GM19324 (cell line): ENCODE results near the gene ASIC2.

ENCODE experiments used
- ATAC-seq: cut with Tn5 transposase; IDR thresholded peaks from one replicate; pipeline ENCODE4 v1.9.1; 2021; ENCODE audit warnings: mild to moderate bottlenecking, moderate library complexity; ENCODE audit not compliant: unreplicated experiment, low FRiP score

ASIC2 gene

DNA sequence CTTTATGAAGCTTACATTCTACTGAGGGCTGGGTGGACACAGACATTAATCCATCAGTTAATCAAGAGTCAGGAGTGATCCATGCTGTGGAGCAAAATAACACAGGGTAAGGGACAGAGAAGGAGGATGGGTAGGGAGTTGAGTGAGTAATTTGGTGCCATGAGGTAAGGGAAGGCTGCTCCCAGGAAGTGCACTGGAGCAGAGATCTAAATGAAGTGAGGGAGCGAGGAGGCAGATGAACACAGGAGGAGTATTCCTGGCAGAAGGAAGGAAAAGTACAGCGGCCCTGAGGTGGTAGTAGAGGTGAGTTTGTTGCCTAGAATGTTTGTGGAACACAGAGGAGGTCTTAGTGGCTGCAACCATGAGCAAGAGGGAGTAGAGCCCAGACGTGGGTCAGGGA lies 34.8 kb downstream of the ASIC2 start:
- no peak for ATAC-seq

GRCh38 chr17:33245183-33245582 lies 47.9 kb downstream of the ASIC2 start:
- ATAC-seq, result no peak

DNA sequence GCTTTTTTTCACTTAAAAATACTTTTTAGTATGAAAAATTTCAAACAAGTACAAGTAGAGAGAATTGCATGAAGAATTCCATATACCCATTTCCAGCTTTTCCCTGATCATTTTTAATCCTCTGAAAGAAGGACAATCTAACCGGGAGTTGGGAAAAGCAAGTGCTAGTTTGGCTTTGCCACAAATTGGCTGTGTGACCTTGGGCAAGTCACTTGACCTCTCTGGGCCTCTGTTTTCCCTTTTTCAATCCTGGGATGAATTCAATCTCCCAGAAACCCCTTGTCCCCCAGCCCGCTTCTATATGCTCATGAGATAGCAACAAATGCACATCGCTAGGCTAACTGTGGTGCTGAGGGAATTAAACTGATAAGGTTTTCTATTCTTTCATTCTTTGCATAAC lies 49.4 kb downstream of the ASIC2 start:
- ATAC-seq, result no peak

DNA sequence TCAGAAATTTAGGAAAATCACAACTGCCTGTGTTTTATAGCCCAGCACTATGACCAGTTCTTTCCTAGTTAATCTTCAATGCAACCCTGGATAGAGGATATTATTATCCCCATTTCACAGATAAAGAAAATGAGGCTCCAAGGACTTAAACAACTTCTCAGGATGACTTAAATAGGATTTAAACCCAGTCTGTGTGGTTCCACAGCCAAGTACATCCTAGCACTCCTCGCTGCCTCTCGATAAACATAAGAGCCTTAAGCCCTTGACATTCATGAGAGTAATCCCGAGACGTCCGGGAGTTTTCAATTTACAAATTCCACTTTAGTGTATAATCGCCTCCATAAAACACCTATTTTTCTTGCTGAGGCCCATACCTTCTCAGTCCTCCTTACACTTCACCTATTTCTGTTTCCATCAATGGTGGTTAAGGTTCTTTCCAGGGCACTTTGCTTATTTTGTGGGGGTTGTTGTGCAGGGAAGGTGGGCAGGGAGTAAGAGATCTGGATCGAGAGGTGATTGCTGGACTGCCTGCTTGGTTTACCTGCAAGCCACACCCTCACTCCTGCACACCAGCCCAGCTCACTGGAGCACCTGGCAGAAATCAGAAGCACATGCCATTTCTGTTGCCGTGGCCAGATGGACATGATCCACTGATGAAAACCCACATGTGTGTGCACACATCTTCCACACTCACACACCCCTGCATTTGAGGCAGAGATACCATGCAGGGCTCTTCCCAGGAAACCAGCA lies 50.5 kb downstream of the ASIC2 start:
- ATAC-seq, result no peak

DNA sequence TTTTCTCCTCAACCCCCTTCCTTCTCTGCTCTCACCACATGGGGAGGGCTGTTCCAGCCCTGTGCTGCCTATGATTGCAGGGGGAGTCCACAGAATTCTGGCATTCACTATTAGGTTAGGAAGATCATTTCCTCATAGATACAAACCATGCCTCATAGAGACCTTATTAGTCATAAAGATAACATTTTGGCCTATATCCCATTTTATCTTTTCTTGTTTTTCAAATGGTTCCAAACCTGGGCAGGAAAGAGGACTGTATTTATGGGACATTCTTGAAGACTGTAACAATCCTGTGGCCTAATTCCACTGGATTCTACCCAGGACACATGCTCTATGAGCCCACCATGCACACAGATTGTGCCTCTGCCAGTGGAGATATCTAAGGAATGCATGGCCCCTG lies 51.7 kb downstream of the ASIC2 start:
- no peak for ATAC-seq

- ATAC-seq, result no peak
Observed at GRCh38 chr17:33240362-33240761, 52.7 kb downstream of the ASIC2 start.

DNA sequence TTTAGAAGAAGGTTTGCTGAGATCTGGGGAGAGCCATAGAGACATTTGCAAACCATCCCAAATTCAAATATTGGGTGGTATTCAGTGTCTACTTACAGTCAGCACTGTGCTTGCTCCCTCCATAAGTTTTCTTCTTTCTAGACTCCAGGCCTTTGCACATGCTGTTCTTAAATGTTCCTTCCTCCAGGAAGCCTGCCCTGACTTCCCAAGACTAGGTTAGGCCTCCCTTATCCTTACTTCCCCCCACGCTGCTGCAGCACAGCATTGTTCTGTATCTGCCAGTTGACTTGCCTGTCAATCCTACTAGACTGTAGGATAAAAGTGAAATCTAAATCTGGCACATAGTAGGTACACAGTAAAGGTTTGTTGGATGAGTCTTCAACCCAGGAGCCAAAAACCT lies 53.4 kb downstream of the ASIC2 start:
- ATAC-seq, result no peak

DNA sequence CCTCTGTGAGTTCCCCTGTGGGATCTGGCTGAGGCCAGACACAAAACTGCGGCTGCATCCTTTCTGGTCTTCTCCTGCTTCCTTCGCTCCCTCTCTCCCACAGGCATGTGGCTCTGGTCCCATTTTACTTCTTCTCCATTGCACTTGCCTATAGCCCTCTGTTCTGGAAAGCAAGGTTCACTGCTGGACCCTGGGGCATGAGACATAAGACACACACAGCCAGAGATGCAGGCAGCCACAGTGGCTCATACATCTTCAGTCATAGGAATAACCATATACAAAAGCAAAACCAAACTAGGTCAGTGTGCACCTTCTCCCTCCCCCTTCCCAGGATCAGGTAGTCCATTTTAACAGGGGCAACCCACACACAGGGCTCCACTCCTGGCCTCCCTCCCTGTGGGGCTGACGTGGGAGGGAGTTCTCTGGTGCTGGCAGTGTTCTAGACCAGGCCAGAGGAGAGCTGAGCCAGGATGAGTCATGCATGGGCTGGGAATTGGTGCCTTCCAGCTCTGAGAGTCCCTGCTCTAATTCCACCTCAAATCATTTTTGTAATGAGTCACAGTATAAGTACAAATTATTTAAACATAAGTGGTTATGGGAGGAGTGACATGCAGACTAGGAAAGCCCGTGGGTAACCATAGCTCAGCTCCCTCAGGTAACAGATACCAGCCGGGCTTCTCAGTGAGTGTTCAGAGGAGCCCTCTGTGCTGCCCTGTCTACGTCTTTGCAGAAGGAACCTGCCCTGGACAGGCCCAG lies 58.0 kb downstream of the ASIC2 start:
- no peak for ATAC-seq

GRCh38 chr17:33234233-33234632 lies 58.9 kb downstream of the ASIC2 start:
- no peak for ATAC-seq

DNA sequence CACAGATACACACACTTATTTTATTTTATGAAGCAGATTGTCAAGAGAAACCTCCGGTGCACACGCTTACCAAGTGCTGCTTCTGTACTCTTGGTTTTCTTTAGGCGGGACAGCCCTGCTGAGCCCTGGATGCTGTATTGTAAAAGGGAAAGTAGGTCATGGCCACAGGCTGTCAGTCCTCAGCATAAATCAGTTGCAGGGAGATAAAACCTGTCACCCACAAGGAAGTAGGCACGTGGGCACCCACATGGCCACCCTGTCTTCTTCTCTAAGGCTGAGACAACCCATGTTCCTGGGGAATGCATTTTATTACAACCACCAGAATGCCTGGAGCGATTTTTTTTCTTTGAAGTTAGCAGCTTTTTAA lies 59.3 kb downstream of the ASIC2 start:
- no peak for ATAC-seq

DNA sequence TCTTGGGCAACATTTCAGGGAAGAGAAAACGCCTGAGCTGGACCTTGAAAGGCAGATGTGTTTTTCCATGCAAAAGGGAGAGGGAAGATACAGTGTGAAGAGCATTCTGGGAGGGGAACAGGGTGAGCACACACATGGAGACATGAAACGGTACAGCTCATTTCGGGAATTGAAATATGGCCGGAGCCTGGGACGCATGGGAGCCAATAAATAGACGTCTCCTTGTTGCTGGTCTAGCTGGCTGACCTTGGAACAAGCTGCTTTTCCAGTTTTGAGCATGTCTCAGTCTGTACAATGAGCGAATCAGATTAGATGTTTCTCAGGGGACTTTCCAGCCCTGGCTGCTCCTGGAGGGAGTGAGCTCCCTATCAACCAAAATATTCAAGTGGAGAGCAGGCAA lies 63.6 kb downstream of the ASIC2 start:
- ATAC-seq, result no peak

DNA sequence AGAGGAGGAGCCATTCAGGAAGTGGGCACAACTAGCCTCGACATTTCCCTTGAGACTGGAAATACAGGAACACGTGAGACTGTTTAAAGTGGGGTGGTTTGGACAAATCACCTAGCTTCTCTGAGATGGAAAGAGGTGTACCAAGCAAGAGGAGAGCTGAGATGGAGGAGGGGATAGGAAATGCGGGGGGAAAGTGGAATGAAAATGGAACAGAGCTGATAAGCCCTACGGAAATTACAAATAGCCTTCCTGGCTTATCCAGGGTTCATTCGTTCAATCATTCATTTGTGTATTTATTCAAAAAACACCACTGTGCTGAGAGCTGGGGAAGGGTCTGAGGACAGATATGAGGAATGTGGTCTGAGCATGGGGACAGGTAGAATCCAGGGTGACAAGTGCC lies 64.1 kb downstream of the ASIC2 start:
- ATAC-seq, result no peak

GRCh38 chr17:33228548-33228947 lies 64.5 kb downstream of the ASIC2 start:
- ATAC-seq, result no peak

DNA sequence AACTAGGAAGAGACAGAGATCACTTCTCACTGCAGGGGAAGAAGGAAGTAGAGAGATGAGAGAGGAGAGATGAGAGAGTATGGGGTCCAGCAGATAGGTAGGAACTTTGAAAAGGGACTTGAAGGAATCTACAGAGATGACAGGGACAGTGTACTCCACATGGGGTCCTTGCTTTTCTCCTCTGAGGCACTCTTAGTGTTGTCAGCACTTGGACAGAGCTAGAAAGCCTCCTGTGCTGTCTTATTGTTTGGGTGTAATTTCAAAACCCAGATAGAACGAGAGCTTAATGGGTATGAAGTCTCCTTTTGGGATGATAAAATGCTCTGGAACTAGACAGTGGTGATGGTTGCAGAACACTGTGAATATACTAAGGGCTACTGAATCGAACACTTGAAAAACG lies 65.2 kb downstream of the ASIC2 start:
- no peak for ATAC-seq

DNA sequence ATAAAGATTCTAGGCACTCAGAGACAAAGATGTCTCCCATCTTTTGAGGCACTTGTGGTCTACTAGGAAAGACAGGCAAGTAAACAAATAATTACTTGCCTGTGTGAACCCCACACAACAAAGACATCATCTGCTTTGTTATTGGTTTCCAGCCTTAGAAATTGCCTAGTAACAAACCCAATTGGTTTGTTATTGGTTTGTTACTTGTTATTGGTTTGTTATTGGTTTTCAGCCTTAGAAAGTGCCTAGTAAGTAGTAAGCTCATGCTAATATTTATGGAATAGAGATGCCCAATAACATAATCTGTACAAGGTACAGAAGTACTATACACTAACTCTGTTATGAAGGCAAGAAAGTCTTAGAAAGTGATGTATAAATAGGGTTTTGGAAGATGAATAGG lies 67.1 kb downstream of the ASIC2 start:
- ATAC-seq, result no peak

DNA sequence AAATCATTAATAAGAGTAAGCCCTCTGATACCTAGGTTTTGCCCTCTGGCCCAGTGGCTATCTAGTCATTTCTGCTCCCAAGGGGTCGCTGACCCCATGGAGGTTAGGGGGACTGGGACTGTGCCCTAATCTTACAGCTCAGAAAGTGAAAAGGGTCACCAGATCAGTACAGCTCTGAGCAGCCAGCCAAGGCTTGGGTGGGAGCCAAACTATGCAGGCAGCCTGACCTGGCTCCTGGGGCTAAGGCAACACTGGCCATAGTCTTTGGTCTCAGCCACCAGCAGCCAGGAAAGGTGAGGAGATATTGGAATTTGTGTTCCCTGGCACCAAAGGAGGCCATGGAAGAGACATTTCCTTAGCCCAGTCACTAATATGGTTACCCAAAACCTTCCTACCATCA lies 67.6 kb downstream of the ASIC2 start:
- ATAC-seq, result no peak

GRCh38 chr17:33220036-33220435 lies 73.1 kb downstream of the ASIC2 start:
- ATAC-seq, result no peak

DNA sequence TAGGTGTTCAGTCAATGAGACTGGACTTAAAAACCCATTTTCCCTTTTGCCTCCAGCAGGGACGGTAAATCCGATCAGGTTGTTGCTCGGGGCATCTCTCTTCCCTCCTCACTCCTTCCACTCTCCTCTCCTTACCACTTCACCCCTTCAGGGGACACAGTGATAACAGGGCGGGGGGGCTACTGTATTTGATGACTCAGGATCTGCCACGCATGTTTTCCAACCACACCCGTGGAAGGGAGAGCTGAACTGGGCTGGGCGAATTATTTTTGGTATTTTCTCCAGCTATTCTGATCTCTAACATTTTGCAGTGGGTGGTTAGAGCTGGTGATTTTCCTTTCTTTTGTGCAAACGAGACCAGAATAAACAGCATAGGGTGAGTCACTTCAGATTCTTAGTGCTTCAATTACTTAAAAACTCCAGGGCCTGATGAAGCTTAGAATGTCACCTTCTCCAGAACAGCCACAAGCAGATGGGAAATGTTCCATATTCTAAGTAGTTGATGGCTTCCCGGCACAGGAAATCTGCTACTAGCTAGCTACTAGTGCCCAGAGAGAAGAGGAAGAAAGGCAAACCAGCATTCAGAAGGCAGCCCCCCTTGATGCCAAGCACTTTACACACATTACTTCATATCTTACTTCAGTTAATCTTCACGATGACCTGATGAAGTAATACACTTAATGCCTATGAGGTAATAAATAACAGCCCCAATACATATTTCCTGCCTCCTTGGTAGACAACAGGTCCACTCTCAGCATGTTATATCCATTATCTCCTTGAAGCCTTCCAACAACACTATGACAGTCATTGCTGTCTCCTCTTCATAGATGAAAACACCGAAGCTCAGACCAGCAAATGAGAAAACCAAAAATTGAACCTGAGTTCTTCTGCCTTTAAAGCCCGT lies 74.1 kb downstream of the ASIC2 start:
- no peak for ATAC-seq

DNA sequence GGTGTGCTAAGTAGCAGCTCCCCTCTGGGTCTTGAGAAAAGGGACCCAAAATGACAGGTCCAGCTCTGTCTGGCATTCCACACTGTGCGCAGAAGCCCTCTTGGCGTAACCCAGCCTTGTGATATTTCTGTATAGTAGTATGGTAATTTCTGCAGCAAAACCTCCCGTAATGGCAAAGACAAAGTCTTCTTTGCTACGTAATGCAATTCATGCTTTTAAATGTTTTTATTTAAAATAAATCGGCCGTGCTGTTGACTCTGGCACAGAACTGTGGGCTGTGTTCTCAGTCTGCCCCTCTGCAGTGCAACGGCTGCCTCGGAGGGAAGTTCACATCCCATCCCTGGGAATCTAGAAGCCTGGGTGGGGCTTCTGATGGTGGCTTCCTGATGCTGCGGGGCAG lies 75.2 kb downstream of the ASIC2 start:
- ATAC-seq, result no peak

- no peak for ATAC-seq
Observed at GRCh38 chr17:33214996-33215395, 78.1 kb downstream of the ASIC2 start.

DNA sequence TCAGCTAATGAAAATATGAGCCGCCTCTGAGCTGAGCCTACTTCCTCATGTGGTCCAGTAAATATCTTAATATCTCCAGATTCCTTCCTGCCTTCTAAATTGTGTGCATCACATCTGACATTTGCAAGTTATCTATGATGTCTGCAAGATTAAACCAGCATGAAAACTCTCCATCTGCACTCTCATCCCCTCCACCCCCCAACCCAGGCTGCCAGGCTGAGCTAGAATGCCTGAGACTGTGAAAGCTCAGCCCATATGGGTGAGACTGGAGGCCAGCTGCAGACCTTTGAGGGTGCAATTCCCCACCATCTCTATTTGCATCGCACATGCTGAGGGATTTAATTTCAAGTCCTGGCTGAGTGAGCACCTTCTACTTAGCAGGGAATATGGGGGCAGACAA lies 82.8 kb downstream of the ASIC2 start:
- no peak for ATAC-seq
